Nephron progenitor cell (in vitro differentiated cells): ENCODE results near the gene TMEM97.
A peak's percentile ranks its signal among the peaks of the same experiment; 100 is the strongest.

Source experiments
- DNase-seq: peaks from one replicate; pipeline ENCODE4 v3.0.0; 2021
- H3K27ac Mint-ChIP-seq: 2 replicates; pipeline ENCODE4 v1.8.0; 2021; ENCODE audit warnings: mild to moderate bottlenecking, moderate library complexity, mixed read lengths
- H3K27me3 Mint-ChIP-seq: 2 replicates; pipeline ENCODE4 v1.8.0; 2021; ENCODE audit warnings: mild to moderate bottlenecking, low read depth, mixed read lengths; ENCODE audit not compliant: poor library complexity
- H3K36me3 Mint-ChIP-seq: 2 replicates; pipeline ENCODE4 v1.8.0; 2021; ENCODE audit warnings: low read depth, mixed read lengths
- H3K4me1 Mint-ChIP-seq: 2 replicates; pipeline ENCODE4 v1.8.0; 2021; ENCODE audit warnings: mixed read lengths
- H3K4me3 Mint-ChIP-seq: 2 replicates; pipeline ENCODE4 v1.8.0; 2021; ENCODE audit warnings: mild to moderate bottlenecking, moderate library complexity, mixed read lengths
- H3K9me3 Mint-ChIP-seq: 2 replicates; pipeline ENCODE4 v1.8.0; 2021; ENCODE audit warnings: mild to moderate bottlenecking, moderate library complexity, mixed read lengths
- CTCF ChIP-seq: fragments of 200-600 bp; sonication (generic); IDR thresholded peaks from 2 replicates; pipeline ENCODE4 v1.5.0; 2021; ENCODE audit warnings: antibody characterized with exemption

The TMEM97 gene

DNA sequence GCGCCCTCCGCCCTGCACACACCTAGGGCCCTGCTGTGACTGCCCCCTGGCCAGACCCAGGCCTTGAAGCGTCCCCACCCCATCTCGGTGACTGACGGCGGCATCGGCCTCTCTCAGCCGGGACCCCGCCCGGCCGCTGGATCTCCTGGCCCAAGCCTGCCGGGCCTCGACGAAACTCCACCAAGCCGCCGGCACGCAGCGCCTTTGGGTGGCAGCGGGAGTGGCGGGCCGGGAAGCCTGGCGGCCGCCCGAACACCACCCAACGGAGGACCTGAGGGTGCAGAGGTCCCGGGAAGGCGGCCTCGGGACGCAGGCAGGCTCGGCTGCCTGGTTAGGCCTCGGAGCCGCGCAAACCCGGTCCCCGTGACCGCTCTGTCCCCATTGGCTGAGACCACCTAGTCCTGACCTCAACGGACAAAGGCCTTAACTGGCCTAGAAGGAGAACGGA, 12.0 kb upstream of the TMEM97 start:
- Mint-ChIP-seq H3K27ac (no peak overlapping the region), H3K4me3 (no peak overlapping the region), H3K9me3 (no peaks in the 10 kb centered on the region), H3K36me3 (no peaks in the 10 kb centered on the region), H3K4me1 (no peaks in the 10 kb centered on the region), H3K27me3 (no peaks in the 10 kb centered on the region)
- no peak for DNase-seq
- TF ChIP-seq CTCF = no peak

DNA sequence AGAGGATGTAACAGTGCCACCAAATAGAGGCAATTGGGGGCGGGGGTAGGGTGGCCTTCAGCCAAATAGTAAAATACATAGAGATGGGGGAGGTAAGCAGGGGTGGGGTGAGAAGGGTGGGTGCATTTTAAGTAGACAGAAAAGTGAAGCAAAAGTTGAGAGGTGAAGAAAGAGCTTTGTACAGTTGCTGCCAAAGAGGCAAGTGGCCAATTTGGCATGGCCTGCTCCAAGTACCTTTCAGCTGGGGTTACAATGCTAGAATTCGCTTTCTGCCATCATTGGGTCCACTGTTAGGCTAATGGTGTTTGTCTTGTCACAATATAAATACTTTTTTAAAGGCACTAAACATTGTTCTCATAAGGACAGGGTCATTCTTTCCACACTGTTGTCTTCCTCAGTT, 5.2 kb upstream of the TMEM97 start:
- H3K27me3 Mint-ChIP-seq = peaks cover 9% of the 10 kb centered on the region
- no peak overlapping the region for H3K4me3 Mint-ChIP-seq
- H3K4me1 Mint-ChIP-seq = peaks cover 22% of the 10 kb centered on the region
- TF ChIP-seq CTCF = no peak
- no peaks in the 10 kb centered on the region for H3K9me3 Mint-ChIP-seq
- H3K27ac Mint-ChIP-seq = no peak overlapping the region
- no peaks in the 10 kb centered on the region for H3K36me3 Mint-ChIP-seq
- no peak for DNase-seq

- no peak for DNase-seq
- H3K9me3 Mint-ChIP-seq = no peaks in the 10 kb centered on the region
- peaks cover 10% of the 10 kb centered on the region for H3K36me3 Mint-ChIP-seq
- peaks cover 9% of the 10 kb centered on the region for H3K27me3 Mint-ChIP-seq
- H3K27ac Mint-ChIP-seq = no peak overlapping the region
- peaks cover 40% of the 10 kb centered on the region for H3K4me1 Mint-ChIP-seq
- H3K4me3 Mint-ChIP-seq = no peak overlapping the region
- no peak for TF ChIP-seq CTCF
Observed at GRCh38 chr17:28315846-28316705, 2.9 kb upstream of the TMEM97 start.

GRCh38 chr17:28317099-28317965, 1.7 kb upstream of the TMEM97 start:
- H3K27ac Mint-ChIP-seq = peak overlapping the region; percentile 55
- TF ChIP-seq CTCF = no peak
- no peaks in the 10 kb centered on the region for H3K9me3 Mint-ChIP-seq
- no peak for DNase-seq
- H3K27me3 Mint-ChIP-seq = peaks cover 9% of the 10 kb centered on the region
- H3K4me1 Mint-ChIP-seq = peaks cover 52% of the 10 kb centered on the region
- peak overlapping the region; percentile 88 for H3K4me3 Mint-ChIP-seq
- H3K36me3 Mint-ChIP-seq = peaks cover 19% of the 10 kb centered on the region

- no peak for TF ChIP-seq CTCF
- Mint-ChIP-seq H3K4me3 (peak overlapping the region; percentile 88), H3K27me3 (peaks cover 9% of the 10 kb centered on the region), H3K9me3 (no peaks in the 10 kb centered on the region), H3K4me1 (peaks cover 60% of the 10 kb centered on the region), H3K36me3 (peaks cover 28% of the 10 kb centered on the region), H3K27ac (peak overlapping the region; percentile 85)
- peak; percentile 59 for DNase-seq
Observed at GRCh38 chr17:28317966-28318758, 838 bp upstream of the TMEM97 start.
